Activated CD4-positive, alpha-beta memory T cell treated with anti-CD3 and anti-CD28 coated beads, Interleukin-2, amount 10 ng/mL, durations not matched to agents 7 days and 5 days (primary cell): ENCODE data around the gene GLA. TPM values are rescaled to one million over a fixed set of nuclear protein-coding genes. Genes with fewer than 3 reads are reported as not detected.

Experiments
- total RNA-seq, 2 experiments: library from RNA; stranded (reverse); gene quantifications; one replicate each; pipeline ENCODE4 v1.2.3, GENCODE V29; 2021

The GLA gene
- total RNA-seq, 2 experiments from 2014 or later, result 35.6 to 38.3 TPM

Other genes starting within 250 kb of the GLA start
- under 1 TPM; 0.78 to 0.88 TPM for gene DRP2, start 188.1 kb downstream of the GLA start, total RNA-seq
- gene TAF7L, start 116.6 kb downstream of the GLA start, total RNA-seq, result not detected
- 10 to 100 TPM in 1 of 2 experiments, 1 to 10 TPM in 1; 8.4 to 11.3 TPM for gene TIMM8A, start 59.2 kb downstream of the GLA start, total RNA-seq
- under 1 TPM in 1 of 2 experiments, not detected in 1; 0.10 TPM for gene BTK, start 21.7 kb downstream of the GLA start, total RNA-seq
- 100 to 1,000 TPM; 229 to 246 TPM for gene RPL36A, start 16.9 kb downstream of the GLA start, total RNA-seq
- gene HNRNPH2, start 297 bp upstream of the GLA start, total RNA-seq, result 10 to 100 TPM; 46.2 TPM
- 1 to 10 TPM; 2.5 to 2.8 TPM for gene ARMCX4, start 77.5 kb upstream of the GLA start, total RNA-seq
- under 1 TPM; 0.33 to 0.45 TPM for gene ARMCX1, start 142.6 kb upstream of the GLA start, total RNA-seq
- gene ARMCX6, start 210.1 kb upstream of the GLA start, total RNA-seq, result 10 to 100 TPM; 41.0 to 41.2 TPM
- 10 to 100 TPM; 31.2 to 33.2 TPM for gene ARMCX3, start 215.2 kb upstream of the GLA start, total RNA-seq